Liver (tissue), 9 donors: Measurements from ENCODE around the gene BCAN. TPM values are rescaled to one million over a fixed set of nuclear protein-coding genes. Genes with fewer than 3 reads are reported as not detected.

ENCODE experiments used
- DNase-seq: peaks from one replicate; pipeline ENCODE4 v3.0.0-alpha.2; 2017; ENCODE audit warnings: low spot score
- H3K27ac ChIP-seq, 2 donors: one replicate each; pipeline ENCODE4 v1.7.0; 2013; ENCODE audit warnings: inconsistent platforms in 2 of 2, low read length in 2 of 2, control low read depth in 1 of 2, low read depth in 1 of 2, mild to moderate bottlenecking in 1 of 2
- H3K27me3 ChIP-seq, 4 donors: one replicate each; pipeline versions ENCODE4 v1.6.1 to v1.7.0; 2013; ENCODE audit warnings: low read length in 3 of 4, inconsistent platforms in 1 of 4, mild to moderate bottlenecking in 1 of 4, moderate library complexity in 1 of 4; ENCODE audit not compliant: control insufficient read depth in 4 of 4, insufficient read depth in 4 of 4
- H3K36me3 ChIP-seq, 4 donors: one replicate each; pipeline versions ENCODE4 v1.6.1 to v1.7.0; 2013; ENCODE audit warnings: low read length in 3 of 4, mild to moderate bottlenecking in 3 of 4, low read depth in 1 of 4, moderate library complexity in 1 of 4; ENCODE audit not compliant: control insufficient read depth in 4 of 4, insufficient read depth in 3 of 4
- H3K4me1 ChIP-seq, 4 donors: one replicate each; pipeline versions ENCODE4 v1.6.1 to v1.7.0; 2013; ENCODE audit warnings: low read length in 3 of 4, mild to moderate bottlenecking in 3 of 4, moderate library complexity in 1 of 4; ENCODE audit not compliant: control insufficient read depth in 4 of 4, insufficient read depth in 4 of 4
- H3K4me3 ChIP-seq, 3 donors: one replicate each; pipeline versions ENCODE4 v1.6.1 to v1.7.0; 2013; ENCODE audit warnings: low read length in 3 of 3, control low read depth in 1 of 3, low read depth in 1 of 3, mild to moderate bottlenecking in 1 of 3
- H3K9ac ChIP-seq, 2 donors: one replicate each; pipeline ENCODE4 v1.7.0; 2013; ENCODE audit warnings: low read length in 2 of 2, mild to moderate bottlenecking in 2 of 2, moderate library complexity in 2 of 2, control low read depth in 1 of 2, low read depth in 1 of 2
- H3K9me3 ChIP-seq, 4 donors: one replicate each; pipeline versions ENCODE4 v1.6.1 to v1.7.0; 2013; ENCODE audit warnings: low read length in 3 of 4; ENCODE audit not compliant: control insufficient read depth in 4 of 4
- ATF3 ChIP-seq: IDR thresholded peaks from 2 replicates; pipeline ENCODE4 v1.6.1; 2016; ENCODE audit warnings: antibody characterized with exemption
- EGR1 ChIP-seq, 2 donors: IDR thresholded peaks; 2 replicates each; pipeline ENCODE4 v1.6.1; 2016 to 2018; ENCODE audit warnings: antibody characterized with exemption in 2 of 2, low read depth in 2 of 2
- FOXA1 ChIP-seq: IDR thresholded peaks from 2 replicates; pipeline ENCODE4 v1.6.1; 2016; ENCODE audit warnings: antibody characterized with exemption
- FOXA2 ChIP-seq: IDR thresholded peaks from 2 replicates; pipeline ENCODE4 v1.6.1; 2016; ENCODE audit warnings: antibody characterized with exemption
- HNF4A ChIP-seq, 2 donors: conservative IDR thresholded peaks; 2 replicates each; pipeline ENCODE4 v1.6.1; 2016; ENCODE audit warnings: antibody characterized with exemption in 2 of 2, mild to moderate bottlenecking in 2 of 2
- JUND ChIP-seq, 2 donors: IDR thresholded peaks; 2 replicates each; pipeline ENCODE4 v1.6.1; 2016; ENCODE audit warnings: antibody characterized with exemption in 2 of 2
- MAX ChIP-seq: IDR thresholded peaks from 2 replicates; pipeline ENCODE4 v1.6.1; 2016; ENCODE audit warnings: antibody characterized with exemption
- NR2F2 ChIP-seq: IDR thresholded peaks from 2 replicates; pipeline ENCODE4 v1.6.1; 2016; ENCODE audit warnings: antibody characterized with exemption
- REST ChIP-seq: IDR thresholded peaks from 2 replicates; pipeline ENCODE4 v1.6.1; 2016; ENCODE audit warnings: antibody characterized with exemption, mild to moderate bottlenecking
- RXRA ChIP-seq, 2 donors: IDR thresholded peaks; 2 replicates each; pipeline ENCODE4 v1.6.1; 2017 to 2018; ENCODE audit warnings: antibody characterized with exemption in 2 of 2, mild to moderate bottlenecking in 1 of 2
- SP1 ChIP-seq: IDR thresholded peaks from 2 replicates; pipeline ENCODE4 v1.6.1; 2018; ENCODE audit warnings: antibody characterized with exemption, mild to moderate bottlenecking
- TAF1 ChIP-seq: conservative IDR thresholded peaks from 2 replicates; pipeline ENCODE4 v1.6.1; 2016; ENCODE audit warnings: antibody characterized with exemption, mild to moderate bottlenecking
- YY1 ChIP-seq: IDR thresholded peaks from 2 replicates; pipeline ENCODE4 v1.6.1; 2016; ENCODE audit warnings: antibody characterized with exemption, mild to moderate bottlenecking
- ZBTB33 ChIP-seq: IDR thresholded peaks from 2 replicates; pipeline ENCODE4 v1.6.1; 2016; ENCODE audit warnings: antibody characterized with exemption
- WGBS: extraction: QIAGEN DNeasy Blood & Tissue Kit; methylation state at CpG from one replicate; pipeline ENCODE4 v1.1.7; 2013; 5-methylcytosine and 5-hydroxymethylcytosine counted together
- polyA plus RNA-seq, 2 donors: library from polyadenylated mRNA; stranded (reverse) in 1 of 2; unstranded in 1 of 2; fragments of 200-250 nt in 1 of 2; fragments of >200 nt in 1 of 2; fragmentation: Nextera tagmentation in 1 of 2; extraction: Ambion mirVana in 1 of 2; gene quantifications; one replicate each; pipeline versions ENCODE4 v1.2.1 to v1.2.3, GENCODE V29; 2013 to 2015
- total RNA-seq, 2 donors: library from RNA; depleted of rRNA; stranded (reverse); fragments of >200 nt; gene quantifications; one replicate each; pipeline ENCODE4 v1.2.3, GENCODE V29; 2014
- donor health status: healthy.
- donor health status: healthy.
- donor health status: healthy.
- donor health status: healthy.
- donor health status: healthy.

BCAN gene
- total and polyA plus RNA-seq, 4 donors = 0.02 TPM; not detected in 3

DNA sequence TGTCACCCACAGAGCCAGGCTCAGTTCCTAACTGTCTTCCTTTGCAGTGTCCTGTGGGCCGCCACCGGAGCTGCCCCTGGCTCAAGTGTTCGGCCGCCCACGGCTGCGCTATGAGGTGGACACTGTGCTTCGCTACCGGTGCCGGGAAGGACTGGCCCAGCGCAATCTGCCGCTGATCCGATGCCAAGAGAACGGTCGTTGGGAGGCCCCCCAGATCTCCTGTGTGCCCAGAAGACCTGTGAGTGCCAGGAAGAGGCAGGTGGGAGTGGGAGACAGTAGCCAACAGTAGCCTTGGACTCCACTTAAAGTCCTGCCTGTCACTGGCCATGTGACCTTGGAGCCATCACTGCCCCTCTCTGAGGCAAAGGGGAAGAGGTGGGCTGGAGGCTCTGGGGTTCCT is 16.6 kb downstream of the BCAN start:
- Histone ChIP-seq H3K27me3 (peaks cover 0 to 6% (median 3%) of the 10 kb centered on the region in 4 donors), H3K9ac (no peak overlapping the region), H3K4me1 (peaks cover 0 to 31% (median 17%) of the 10 kb centered on the region in 4 donors), H3K9me3 (no peaks in the 10 kb centered on the region), H3K4me3 (no peak overlapping the region), H3K27ac (no peak overlapping the region), H3K36me3 (no peaks in the 10 kb centered on the region)
- 87% methylated on average over 14 of the region's 14 CpGs for whole genome bisulfite sequencing
- DNase-seq = no peak
- TF ChIP-seq YY1 (no peak), REST (no peak), TAF1 (no peak), RXRA (IDR thresholded peaks at IDR 0.05) (no peak)

- H3K4me1 ChIP-seq = peaks cover 0 to 31% (median 17%) of the 10 kb centered on the region in 4 donors
- H3K27me3 ChIP-seq = peaks cover 0 to 6% (median 3%) of the 10 kb centered on the region in 4 donors
- H3K27ac ChIP-seq = no peak overlapping the region
- H3K9ac ChIP-seq = no peak overlapping the region
- H3K4me3 ChIP-seq = no peak overlapping the region
- TF ChIP-seq HNF4A (conservative IDR thresholded peaks at IDR 0.05) = no peak
- TF ChIP-seq JUND (IDR thresholded peaks at IDR 0.05) = no peak
- TF ChIP-seq ZBTB33 = no peak
- TF ChIP-seq FOXA1 = no peak
- no peak for TF ChIP-seq NR2F2
- TF ChIP-seq ATF3 = no peak
- TF ChIP-seq YY1 = no peak
- no peak for TF ChIP-seq FOXA2
- no peak for TF ChIP-seq EGR1 (IDR thresholded peaks at IDR 0.05; ENCODE audit: low read depth in 2 of 2)
- TF ChIP-seq MAX = no peak
- TF ChIP-seq SP1 = no peak
- DNase-seq = no peak
- no peaks in the 10 kb centered on the region for H3K9me3 ChIP-seq
- WGBS = 68% methylated on average over 10 of the region's 10 CpGs
- no peaks in the 10 kb centered on the region for H3K36me3 ChIP-seq
Measured at GRCh38 chr1:156658945-156659574, 17.1 kb downstream of the BCAN start.
